AG04450 (cell line): ENCODE results near the gene RILPL1. TPM values are rescaled to one million over a fixed set of nuclear protein-coding genes. Genes with fewer than 3 reads are reported as not detected.
"Not testable (repeated sequence)": the region's sequence is repeated elsewhere in the genome, so short reads cannot be mapped to it uniquely, and the experiment has no call there.

ENCODE experiments used
- CTCF ChIA-PET: fragments of 300-600, 350-600 bp; formaldehyde crosslinking; extraction: SDS; loops from one replicate; lab custom pipeline; 2022; ENCODE audit warnings: antibody characterized with exemption, inconsistent platforms; lab: Charles Lee
- POLR2A ChIA-PET: fragments of 350-600 bp; formaldehyde crosslinking; extraction: SDS; loops from one replicate; lab custom pipeline; 2021; ENCODE audit warnings: antibody characterized with exemption, inconsistent platforms; lab: Yijun Ruan, JAX
- DNase-seq: peaks from one replicate; pipeline ENCODE4 v3.0.0-alpha.2; 2011; ENCODE audit warnings: low read depth, low spot score
- H3K27ac ChIP-seq: one replicate; pipeline ENCODE4 v1.5.1; 2012; ENCODE audit warnings: low read depth, low read length, control low read depth
- H3K27me3 ChIP-seq: one replicate; pipeline ENCODE4 v1.6.0; 2012; ENCODE audit warnings: low read length; ENCODE audit not compliant: control insufficient read depth, insufficient read depth
- H3K4me3 ChIP-seq: 2 replicates; pipeline ENCODE4 v1.5.1; 2011; ENCODE audit warnings: mild to moderate bottlenecking, low read depth, low read length, control low read depth
- H3K9me3 ChIP-seq: 2 replicates; pipeline ENCODE4 v1.5.1; 2012; ENCODE audit warnings: low read length; ENCODE audit not compliant: control insufficient read depth, insufficient read depth
- CTCF ChIP-seq: IDR thresholded peaks from 2 replicates; pipeline ENCODE4 v1.5.1; 2011; ENCODE audit warnings: low read depth, low read length, control low read depth, inconsistent platforms
- polyA plus RNA-seq: library from polyadenylated mRNA; depleted of rRNA; stranded (reverse); fragments of >200 nt; gene quantifications from 2 replicates; pipeline ENCODE4 v1.2.3, GENCODE V29; 2011

Gene RILPL1
- polyA plus RNA-seq, 1 experiment, result 18.7 TPM

GRCh38 chr12:123520567-123521474 is 12.7 kb downstream of the RILPL1 start:
- H3K27me3 ChIP-seq, result no peaks in the 10 kb centered on the region
- H3K9me3 ChIP-seq, result no peaks in the 10 kb centered on the region
- DNase-seq, result no peak
- ChIA-PET POLR2A (interaction anchor here (0.6 kb wide), 1 partner anchor 23 kb away, joined by 4 read pairs; no protein-coding TSS in a partner anchor), CTCF (no interaction called here)
- H3K27ac ChIP-seq, result no peak overlapping the region
- no peak for TF ChIP-seq CTCF
- H3K4me3 ChIP-seq, result no peak overlapping the region

GRCh38 chr12:123519141-123520001 is 14.1 kb downstream of the RILPL1 start:
- H3K27ac ChIP-seq, result no peak overlapping the region
- ChIA-PET POLR2A (no interaction called here), CTCF (no interaction called here)
- no peaks in the 10 kb centered on the region for H3K27me3 ChIP-seq
- H3K9me3 ChIP-seq, result no peaks in the 10 kb centered on the region
- DNase-seq, result no peak
- TF ChIP-seq CTCF, result no peak
- no peak overlapping the region for H3K4me3 ChIP-seq

DNA sequence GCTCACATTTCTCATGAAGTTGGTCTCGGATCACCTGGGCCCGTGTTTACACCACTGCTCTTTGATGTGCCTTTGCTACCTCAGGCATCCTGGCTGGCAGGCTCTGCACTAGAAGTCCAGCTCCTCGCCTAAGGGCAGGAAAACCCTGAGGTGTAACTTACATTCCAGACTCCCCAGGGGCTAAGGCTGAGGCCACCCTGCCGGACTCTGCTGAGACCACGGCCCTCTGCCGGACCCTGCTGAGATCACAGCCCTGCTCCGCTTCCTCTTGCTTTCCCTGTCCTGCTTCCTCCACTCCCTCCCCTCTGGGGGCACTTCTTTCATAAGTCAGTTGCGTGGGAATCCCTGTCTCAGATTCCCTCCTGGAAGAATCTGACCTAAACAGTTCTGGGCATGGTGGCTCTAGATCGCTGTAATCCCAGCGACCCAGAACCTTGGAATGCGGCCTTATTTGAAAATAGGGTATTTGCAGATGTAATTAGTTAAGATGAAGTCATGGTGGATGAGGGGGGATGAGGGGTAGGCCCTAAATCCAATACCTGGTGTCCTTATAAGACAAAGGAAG is 17.2 kb downstream of the RILPL1 start:
- CTCF ChIA-PET, result interaction anchor here (0.6 to 0.7 kb wide), 2 partner anchors 17 to 87 kb away, joined by 3 read pairs; no protein-coding TSS in a partner anchor
- TF ChIP-seq CTCF, result no peak
- no peak for DNase-seq
- Histone ChIP-seq H3K9me3 (no peaks in the 10 kb centered on the region; the same call in 1 of the 2 replicates), H3K27me3 (no peaks in the 10 kb centered on the region), H3K4me3 (no peak overlapping the region), H3K27ac (no peak overlapping the region)
- POLR2A ChIA-PET, result no interaction called here

DNA sequence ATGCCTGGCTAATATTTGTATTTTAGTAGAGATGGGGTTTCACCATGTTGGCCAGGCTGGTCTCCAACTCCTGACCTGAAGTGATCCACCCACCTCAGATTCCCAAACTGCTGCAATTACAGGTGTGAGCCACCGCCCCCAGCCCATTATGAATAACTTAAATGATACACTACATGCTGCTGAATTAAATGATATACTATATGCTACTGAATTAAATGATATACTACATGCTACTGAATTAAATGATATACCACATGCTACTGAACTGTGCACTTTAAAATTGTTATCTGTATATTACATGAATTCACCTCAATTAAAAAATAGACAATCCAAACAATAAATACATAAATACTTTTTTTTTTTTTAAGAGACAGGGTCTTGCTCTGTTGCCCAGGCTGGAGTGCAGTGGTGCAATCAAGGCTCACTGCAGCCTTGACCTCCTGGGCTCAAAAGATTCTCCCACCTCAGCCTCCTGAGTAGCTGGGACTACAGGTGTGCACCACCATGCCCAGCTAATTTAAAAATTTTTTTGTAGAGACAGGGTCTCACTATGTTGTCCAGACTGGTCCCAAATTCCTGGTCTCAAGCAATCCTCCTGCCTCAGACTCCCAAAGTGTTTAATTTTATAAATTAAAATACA is 18.8 kb downstream of the RILPL1 start:
- H3K27me3 ChIP-seq, DNase-seq, H3K4me3 ChIP-seq, H3K27ac ChIP-seq, H3K9me3 ChIP-seq, CTCF ChIA-PET, POLR2A ChIA-PET: not testable (repeated sequence)

- H3K27me3 ChIP-seq, result no peaks in the 10 kb centered on the region
- CTCF ChIA-PET, result no interaction called here
- H3K4me3 ChIP-seq, result no peak overlapping the region
- H3K27ac ChIP-seq, result peak overlapping the region; percentile 39
- DNase-seq, result no peak
- POLR2A ChIA-PET, result interaction anchor here (0.6 to 0.7 kb wide), 2 partner anchors 23 to 70 kb away, joined by 3 to 7 read pairs; partner anchors contain the start of gene TMED2
- H3K9me3 ChIP-seq, result no peaks in the 10 kb centered on the region; the same call in 1 of the 2 replicates
- TF ChIP-seq CTCF, result no peak
These were observed 19.7 kb downstream of the RILPL1 start for GRCh38 chr12:123513805-123514204.
